CD14-positive monocyte (primary cell): ENCODE data around the gene CTNNA2. TPM values are rescaled to one million over a fixed set of nuclear protein-coding genes. Genes with fewer than 3 reads are reported as not detected.

ENCODE experiments used
- DNase-seq, 3 donors: peaks; one replicate each; pipeline ENCODE4 v3.0.0-alpha.2; 2011 to 2022
- H2AFZ ChIP-seq: 2 replicates; pipeline ENCODE4 v1.6.0; 2012; ENCODE audit warnings: mild to moderate bottlenecking, low read depth, low read length, inconsistent platforms; ENCODE audit not compliant: insufficient read depth, poor library complexity, severe bottlenecking
- H3K27ac ChIP-seq, 2 donors: 1 replicate in 1 of 2; 2 replicates in 1 of 2; pipeline ENCODE4 v1.5.1; 2012 to 2013; ENCODE audit warnings: low read length in 2 of 2, control low read depth in 1 of 2, inconsistent platforms in 1 of 2, low read depth in 1 of 2, mild to moderate bottlenecking in 1 of 2
- H3K27me3 ChIP-seq, 2 donors: one replicate each; pipeline versions ENCODE4 v1.6.0 to v1.6.1; 2011 to 2013; ENCODE audit warnings: low read length in 2 of 2; ENCODE audit not compliant: control insufficient read depth in 2 of 2, insufficient read depth in 2 of 2
- H3K36me3 ChIP-seq, 2 donors: replicated peaks in 1 of 2; 1 replicate in 1 of 2; 2 replicates in 1 of 2; pipeline versions ENCODE4 v1.5.1 to v1.6.1; 2012 to 2013; ENCODE audit warnings: low read length in 2 of 2, control low read depth in 1 of 2, inconsistent platforms in 1 of 2, mild to moderate bottlenecking in 1 of 2; ENCODE audit not compliant: insufficient read depth in 2 of 2, control insufficient read depth in 1 of 2
- H3K4me1 ChIP-seq, 2 donors: 1 replicate in 1 of 2; 2 replicates in 1 of 2; pipeline versions ENCODE4 v1.5.1 to v1.6.1; 2012 to 2013; ENCODE audit warnings: low read length in 2 of 2, control low read depth in 1 of 2, inconsistent platforms in 1 of 2, mild to moderate bottlenecking in 1 of 2, moderate library complexity in 1 of 2; ENCODE audit not compliant: insufficient read depth in 2 of 2, control insufficient read depth in 1 of 2
- H3K4me2 ChIP-seq: replicated peaks from 2 replicates; pipeline ENCODE3; 2012; ENCODE audit warnings: low read length, moderate library complexity, mild to moderate bottlenecking; ENCODE audit not compliant: poor library complexity, severe bottlenecking; ENCODE audit errors: extremely low read depth
- H3K4me3 ChIP-seq, 3 experiments: fragments of 200-600 bp in 1 of 3; sonication (generic) in 1 of 3; replicated peaks in 1 of 3; 1 replicate in 2 of 3; 2 replicates in 1 of 3; pipeline ENCODE4 v1.5.1; 2011 to 2013; ENCODE audit warnings: low read length in 3 of 3, mild to moderate bottlenecking in 3 of 3, control low read depth in 2 of 3, low read depth in 2 of 3, inconsistent platforms in 1 of 3, moderate library complexity in 1 of 3
- H3K79me2 ChIP-seq: 2 replicates; pipeline ENCODE4 v1.6.0; 2012; ENCODE audit warnings: mild to moderate bottlenecking, control low read depth, inconsistent platforms, low read length, moderate library complexity; ENCODE audit not compliant: insufficient read depth
- H3K9ac ChIP-seq: 2 replicates; pipeline ENCODE4 v1.6.0; 2017; ENCODE audit warnings: low read length, mild to moderate bottlenecking; ENCODE audit not compliant: insufficient read depth, poor library complexity, severe bottlenecking
- H3K9me3 ChIP-seq, 2 donors: replicated peaks in 1 of 2; 1 replicate in 1 of 2; 2 replicates in 1 of 2; pipeline versions ENCODE4 v1.5.1 to v1.6.1; 2012 to 2013; ENCODE audit warnings: low read length in 2 of 2, control low read depth in 1 of 2; ENCODE audit not compliant: control insufficient read depth in 1 of 2, insufficient read depth in 1 of 2
- H4K20me1 ChIP-seq: 2 replicates; pipeline ENCODE4 v1.6.0; 2012; ENCODE audit warnings: mild to moderate bottlenecking, low read length, control low read depth, moderate library complexity; ENCODE audit not compliant: insufficient read depth
- H3K27ac Mint-ChIP-seq, 7 donors: one replicate each; pipeline ENCODE4 v1.8.0; 2020; ENCODE audit warnings: mild to moderate bottlenecking in 7 of 7, mixed read lengths in 7 of 7, moderate library complexity in 6 of 7, inconsistent platforms in 2 of 7
- H3K27me3 Mint-ChIP-seq, 3 donors: one replicate each; pipeline ENCODE4 v1.8.0; 2021 to 2022; ENCODE audit warnings: low read depth in 3 of 3, mild to moderate bottlenecking in 3 of 3, mixed read lengths in 3 of 3, moderate library complexity in 3 of 3, inconsistent platforms in 1 of 3
- H3K36me3 Mint-ChIP-seq, 2 donors: one replicate each; pipeline ENCODE4 v1.8.0; 2020; ENCODE audit warnings: mixed read lengths in 2 of 2, inconsistent platforms in 1 of 2, mild to moderate bottlenecking in 1 of 2
- H3K4me1 Mint-ChIP-seq: one replicate; pipeline ENCODE4 v1.8.0; 2020; ENCODE audit warnings: mild to moderate bottlenecking, mixed read lengths
- H3K4me3 Mint-ChIP-seq, 2 donors: one replicate each; pipeline ENCODE4 v1.8.0; 2020; ENCODE audit warnings: mild to moderate bottlenecking in 2 of 2, mixed read lengths in 2 of 2, moderate library complexity in 1 of 2
- H3K9me3 Mint-ChIP-seq, 7 donors: one replicate each; pipeline ENCODE4 v1.8.0; 2020 to 2022; ENCODE audit warnings: mixed read lengths in 7 of 7, mild to moderate bottlenecking in 6 of 7, moderate library complexity in 6 of 7, inconsistent platforms in 2 of 7
- WGBS: methylation state at CpG from one replicate; pipeline ENCODE4 v1.1.5; 2013; ENCODE audit warnings: missing lambda C conversion rate; ENCODE audit not compliant: insufficient coverage; 5-methylcytosine and 5-hydroxymethylcytosine counted together
- intact Hi-C, 2 donors: fragments of 100-400 bp; cut with micrococcal nuclease; formaldehyde crosslinking; loops; one replicate each; pipeline versions ENCODE4 v1.15.0 to v1.15.1; 2023
- polyA plus RNA-seq, 3 donors: library from polyadenylated mRNA; depleted of rRNA in 1 of 3; unstranded in 2 of 3; stranded (reverse) in 1 of 3; fragments of 300-500 nt in 2 of 3; fragments of >200 nt in 1 of 3; fragmentation: Illumina TruSeq in 2 of 3; gene quantifications; 1 replicate in 2 of 3; 2 replicates in 1 of 3; pipeline ENCODE4 v1.2.3, GENCODE V29; 2012 to 2021
- TF ChIP-seq, protein P1 (sequence below): fragments of 200-600 bp; IDR thresholded peaks from one replicate; pipeline ENCODE4 v1.8.0; 2022; ENCODE audit warnings: antibody characterized with exemption, mild to moderate bottlenecking

The CTNNA2 gene
- polyA plus RNA-seq, 3 donors = not detected

DNA sequence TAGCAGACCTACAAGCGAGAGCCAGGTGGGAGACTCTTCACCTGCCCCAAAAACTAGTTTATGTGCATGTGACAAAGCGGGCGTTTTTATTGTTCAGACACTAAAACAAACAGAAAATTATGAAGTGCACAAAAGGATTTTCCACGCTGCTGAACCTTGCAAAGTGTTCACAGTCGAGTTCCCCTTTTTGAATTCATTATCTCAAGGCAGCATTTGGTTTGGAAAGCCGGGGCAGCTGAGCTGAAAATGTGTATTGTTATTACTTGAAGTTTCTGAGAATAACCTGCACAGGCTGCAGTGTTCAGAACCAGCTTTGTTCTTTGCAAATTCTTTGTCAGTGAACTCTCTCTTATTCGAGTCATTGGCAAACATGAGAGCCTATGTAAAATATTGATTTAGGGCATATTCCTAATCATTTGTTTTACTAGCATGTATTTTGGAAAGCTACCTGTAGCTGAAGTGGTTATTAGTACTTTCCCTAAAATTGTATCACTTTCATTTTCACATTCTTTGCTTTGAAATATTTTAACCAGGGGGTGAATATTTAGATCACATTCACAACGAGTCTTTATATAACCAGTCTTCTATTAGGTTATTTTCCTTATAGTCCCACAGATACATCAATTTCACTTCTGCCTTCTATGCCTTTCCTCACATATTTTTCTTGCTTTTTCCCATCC, 732.2 kb downstream of the CTNNA2 start:
- Histone ChIP-seq H3K4me3 (no peak overlapping the region), H3K9ac (no peak overlapping the region), H3K9me3 (no peaks in the 10 kb centered on the region), H3K27ac (no peak overlapping the region), H2AFZ (no peak overlapping the region), H3K36me3 (no peaks in the 10 kb centered on the region), H3K4me1 (no peaks in the 10 kb centered on the region), H3K79me2 (no peaks in the 10 kb centered on the region), H4K20me1 (no peaks in the 10 kb centered on the region), H3K4me2 (no peak overlapping the region), H3K27me3 (no peaks in the 10 kb centered on the region)
- TF ChIP-seq, protein P1, sequence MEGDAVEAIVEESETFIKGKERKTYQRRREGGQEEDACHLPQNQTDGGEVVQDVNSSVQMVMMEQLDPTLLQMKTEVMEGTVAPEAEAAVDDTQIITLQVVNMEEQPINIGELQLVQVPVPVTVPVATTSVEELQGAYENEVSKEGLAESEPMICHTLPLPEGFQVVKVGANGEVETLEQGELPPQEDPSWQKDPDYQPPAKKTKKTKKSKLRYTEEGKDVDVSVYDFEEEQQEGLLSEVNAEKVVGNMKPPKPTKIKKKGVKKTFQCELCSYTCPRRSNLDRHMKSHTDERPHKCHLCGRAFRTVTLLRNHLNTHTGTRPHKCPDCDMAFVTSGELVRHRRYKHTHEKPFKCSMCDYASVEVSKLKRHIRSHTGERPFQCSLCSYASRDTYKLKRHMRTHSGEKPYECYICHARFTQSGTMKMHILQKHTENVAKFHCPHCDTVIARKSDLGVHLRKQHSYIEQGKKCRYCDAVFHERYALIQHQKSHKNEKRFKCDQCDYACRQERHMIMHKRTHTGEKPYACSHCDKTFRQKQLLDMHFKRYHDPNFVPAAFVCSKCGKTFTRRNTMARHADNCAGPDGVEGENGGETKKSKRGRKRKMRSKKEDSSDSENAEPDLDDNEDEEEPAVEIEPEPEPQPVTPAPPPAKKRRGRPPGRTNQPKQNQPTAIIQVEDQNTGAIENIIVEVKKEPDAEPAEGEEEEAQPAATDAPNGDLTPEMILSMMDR = no peak
- Mint-ChIP-seq H3K9me3 (peaks cover 0 to 7% (median 0%) of the 10 kb centered on the region in 7 donors), H3K27ac (no peak overlapping the region), H3K4me3 (no peak overlapping the region), H3K27me3 (no peaks in the 10 kb centered on the region), H3K36me3 (no peaks in the 10 kb centered on the region), H3K4me1 (no peaks in the 10 kb centered on the region)
- 0% methylated on average over 1 of the region's 8 CpGs for WGBS
- no peak for DNase-seq
- intact Hi-C loops = no loop called here

- H3K9me3 Mint-ChIP-seq = peaks cover 0 to 7% (median 3%) of the 10 kb centered on the region in 7 donors
- WGBS = no CpG with 5 or more reads among the region's 1 CpG
- Histone ChIP-seq H4K20me1 (no peaks in the 10 kb centered on the region), H3K9me3 (no peaks in the 10 kb centered on the region), H3K27ac (no peak overlapping the region), H3K9ac (no peak overlapping the region), H3K36me3 (no peaks in the 10 kb centered on the region), H3K4me1 (no peaks in the 10 kb centered on the region), H2AFZ (no peak overlapping the region), H3K27me3 (no peaks in the 10 kb centered on the region), H3K79me2 (no peaks in the 10 kb centered on the region), H3K4me2 (no peak overlapping the region), H3K4me3 (no peak overlapping the region)
- H3K27me3 Mint-ChIP-seq = no peaks in the 10 kb centered on the region
- H3K4me3 Mint-ChIP-seq = no peak overlapping the region
- TF ChIP-seq, protein P1 = no peak
- intact Hi-C loops = no loop called here
- H3K36me3 Mint-ChIP-seq = no peaks in the 10 kb centered on the region
- H3K27ac Mint-ChIP-seq = no peak overlapping the region
- no peak for DNase-seq
- no peaks in the 10 kb centered on the region for H3K4me1 Mint-ChIP-seq
Observed at GRCh38 chr2:80246534-80246933, 733.7 kb downstream of the CTNNA2 start.
